Testis (tissue), 2 donors: ENCODE results near the gene RASA4B.

Experiments used
- CTCF ChIP-seq, 3 experiments: fragments of 450-650 bp in 2 of 3; fragments of 200-600 bp in 1 of 3; sonication (generic) in 1 of 3; IDR thresholded peaks; one replicate each; pipeline ENCODE4 v1.5.1; 2016 to 2019; ENCODE audit warnings: antibody characterized with exemption in 3 of 3, mild to moderate bottlenecking in 2 of 3, moderate library complexity in 1 of 3
- POLR2A ChIP-seq: fragments of 450-650 bp; IDR thresholded peaks from one replicate; pipeline ENCODE4 v1.6.1; 2017; ENCODE audit warnings: antibody characterized with exemption, mild to moderate bottlenecking, moderate library complexity

- TF ChIP-seq CTCF (IDR thresholded peaks at IDR 0.05): no peak
- TF ChIP-seq POLR2A: no peak
Measured at GRCh38 chr7:102433219-102434038, 84.1 kb downstream of the RASA4B start, which contains the start of gene ORAI2.
